Transverse colon (tissue), 3 donors: ENCODE results near the gene TPP1.

ENCODE experiments used
- POLR2A ChIP-seq: fragments of 450-650 bp; IDR thresholded peaks from one replicate; pipeline ENCODE4 v1.6.1; 2016; ENCODE audit warnings: antibody characterized with exemption, mild to moderate bottlenecking, moderate library complexity
- TF ChIP-seq, protein P1 (sequence below), 5 experiments: fragments of 200-600 bp in 3 of 5; fragments of 450-650 bp in 2 of 5; sonication (generic) in 3 of 5; IDR thresholded peaks; 1 replicate in 2 of 5; 2 replicates in 3 of 5; pipeline ENCODE4 v1.5.1; 2016 to 2017; ENCODE audit warnings: antibody characterized with exemption in 5 of 5, inconsistent platforms in 3 of 5, mild to moderate bottlenecking in 2 of 5, moderate library complexity in 1 of 5

DNA sequence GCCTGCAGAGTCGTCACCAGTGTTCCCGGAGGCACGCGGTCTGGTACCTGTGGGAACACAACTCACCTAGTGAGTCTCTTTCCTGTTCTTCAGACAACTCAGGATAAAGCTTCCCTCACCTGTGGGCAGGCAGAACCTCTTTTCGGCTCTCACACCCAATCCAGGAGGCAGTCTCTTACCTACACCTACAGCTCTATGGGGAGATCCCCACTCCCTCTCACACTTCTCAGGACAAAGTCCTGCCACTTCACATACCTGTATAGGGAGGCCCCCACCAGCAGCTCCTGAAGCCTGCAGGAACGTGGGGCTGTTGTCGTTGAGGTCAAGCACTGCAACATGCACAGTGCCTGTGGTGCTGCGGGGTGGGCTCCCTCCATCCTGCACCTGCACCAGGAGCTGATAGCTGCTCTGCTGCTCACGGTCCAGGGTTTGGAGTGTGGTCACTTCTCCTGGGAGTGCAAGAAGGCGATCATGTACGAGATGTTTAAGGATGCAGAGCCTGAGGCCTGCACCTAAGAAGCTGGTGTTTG, 12.2 kb upstream of the TPP1 start:
- TF ChIP-seq, protein P1, sequence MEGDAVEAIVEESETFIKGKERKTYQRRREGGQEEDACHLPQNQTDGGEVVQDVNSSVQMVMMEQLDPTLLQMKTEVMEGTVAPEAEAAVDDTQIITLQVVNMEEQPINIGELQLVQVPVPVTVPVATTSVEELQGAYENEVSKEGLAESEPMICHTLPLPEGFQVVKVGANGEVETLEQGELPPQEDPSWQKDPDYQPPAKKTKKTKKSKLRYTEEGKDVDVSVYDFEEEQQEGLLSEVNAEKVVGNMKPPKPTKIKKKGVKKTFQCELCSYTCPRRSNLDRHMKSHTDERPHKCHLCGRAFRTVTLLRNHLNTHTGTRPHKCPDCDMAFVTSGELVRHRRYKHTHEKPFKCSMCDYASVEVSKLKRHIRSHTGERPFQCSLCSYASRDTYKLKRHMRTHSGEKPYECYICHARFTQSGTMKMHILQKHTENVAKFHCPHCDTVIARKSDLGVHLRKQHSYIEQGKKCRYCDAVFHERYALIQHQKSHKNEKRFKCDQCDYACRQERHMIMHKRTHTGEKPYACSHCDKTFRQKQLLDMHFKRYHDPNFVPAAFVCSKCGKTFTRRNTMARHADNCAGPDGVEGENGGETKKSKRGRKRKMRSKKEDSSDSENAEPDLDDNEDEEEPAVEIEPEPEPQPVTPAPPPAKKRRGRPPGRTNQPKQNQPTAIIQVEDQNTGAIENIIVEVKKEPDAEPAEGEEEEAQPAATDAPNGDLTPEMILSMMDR (IDR thresholded peaks at IDR 0.05) = no peak
- TF ChIP-seq POLR2A = no peak
